GM23338 (cell line): ENCODE data around the gene ZNF787. TPM values are rescaled to one million over a fixed set of nuclear protein-coding genes. Genes with fewer than 3 reads are reported as not detected.
A peak's percentile ranks its signal among the peaks of the same experiment; 100 is the strongest.

ENCODE experiments used
- ATAC-seq: fragments of 200-7000 bp; cut with Tn5 transposase; 3 replicates; pipeline ENCODE4 v1.9.1; 2020
- DNase-seq: peaks from one replicate; pipeline ENCODE4 v3.0.0-alpha.2; 2015; ENCODE audit warnings: low spot score
- H2AFZ ChIP-seq: fragments of 200-600 bp; sonication (generic); 2 replicates; pipeline ENCODE4 v1.8.0; 2016; ENCODE audit warnings: antibody characterized with exemption, mild to moderate bottlenecking, moderate library complexity
- H3F3A ChIP-seq: fragments of 200-600 bp; sonication (generic); replicated peaks from 2 replicates; pipeline ENCODE4 v1.8.0; 2017; ENCODE audit warnings: antibody characterized with exemption, mixed run types, low read depth
- H3K27ac ChIP-seq: fragments of 200-600 bp; sonication (generic); 2 replicates; pipeline ENCODE4 v1.6.1; 2016; ENCODE audit warnings: low read depth
- H3K27me3 ChIP-seq: fragments of 200-600 bp; sonication (generic); 2 replicates; pipeline ENCODE4 v1.8.0; 2016; ENCODE audit warnings: mild to moderate bottlenecking, mixed run types, moderate library complexity; ENCODE audit not compliant: insufficient read depth
- H3K36me3 ChIP-seq: fragments of 200-600 bp; sonication (generic); 2 replicates; pipeline ENCODE4 v1.8.0; 2016; ENCODE audit warnings: mild to moderate bottlenecking; ENCODE audit not compliant: insufficient read depth
- H3K4me1 ChIP-seq: fragments of 200-600 bp; sonication (generic); 2 replicates; pipeline ENCODE4 v1.8.0; 2016; ENCODE audit warnings: mild to moderate bottlenecking, moderate library complexity; ENCODE audit not compliant: insufficient read depth
- H3K4me2 ChIP-seq: fragments of 200-600 bp; sonication (generic); 2 replicates; pipeline ENCODE4 v1.7.1; 2017; ENCODE audit warnings: mixed run types
- H3K4me3 ChIP-seq: fragments of 200-600 bp; sonication (generic); 2 replicates; pipeline ENCODE4 v1.6.1; 2016; ENCODE audit warnings: mixed run types
- H3K79me2 ChIP-seq: fragments of 200-600 bp; sonication (generic); replicated peaks from 2 replicates; pipeline ENCODE4 v1.8.0; 2017; ENCODE audit warnings: mild to moderate bottlenecking; ENCODE audit not compliant: insufficient read depth
- H3K9me2 ChIP-seq: fragments of 200-600 bp; sonication (generic); 2 replicates; pipeline ENCODE4 v1.8.0; 2017; ENCODE audit not compliant: insufficient read depth
- H4K20me1 ChIP-seq: fragments of 200-600 bp; sonication (generic); replicated peaks from 2 replicates; pipeline ENCODE4 v1.8.0; 2017; ENCODE audit warnings: mild to moderate bottlenecking; ENCODE audit not compliant: insufficient read depth
- H3K27ac Mint-ChIP-seq: 2 replicates; pipeline ENCODE4 v1.8.0; 2020; ENCODE audit warnings: inconsistent platforms, mild to moderate bottlenecking, moderate library complexity, mixed read lengths
- H3K27me3 Mint-ChIP-seq: 3 replicates; pipeline ENCODE4 v1.8.0; 2022; ENCODE audit warnings: low read depth, mild to moderate bottlenecking, moderate library complexity, mixed read lengths, inconsistent platforms; ENCODE audit not compliant: insufficient read depth, poor library complexity
- H3K36me3 Mint-ChIP-seq: 3 replicates; pipeline ENCODE4 v1.8.0; 2021; ENCODE audit warnings: low read depth, mild to moderate bottlenecking, inconsistent platforms, moderate library complexity, mixed read lengths
- H3K4me1 Mint-ChIP-seq: 3 replicates; pipeline ENCODE4 v1.8.0; 2020; ENCODE audit warnings: mild to moderate bottlenecking, inconsistent platforms, mixed read lengths
- H3K4me3 Mint-ChIP-seq: 3 replicates; pipeline ENCODE4 v1.8.0; 2021; ENCODE audit warnings: moderate library complexity, mild to moderate bottlenecking, inconsistent platforms, mixed read lengths
- H3K9me3 Mint-ChIP-seq: 3 replicates; pipeline ENCODE4 v1.8.0; 2020; ENCODE audit warnings: moderate library complexity, mild to moderate bottlenecking, inconsistent platforms, mixed read lengths
- CTCF ChIP-seq, 2 experiments: fragments of 200-600 bp in 1 of 2; sonication (generic) in 1 of 2; conservative IDR thresholded peaks; 2 replicates each; pipeline versions ENCODE4 v1.5.1 to v1.6.1; 2016 to 2017; ENCODE audit warnings: antibody characterized with exemption in 2 of 2, low read depth in 2 of 2, mild to moderate bottlenecking in 2 of 2, moderate library complexity in 1 of 2
- STAT1 ChIP-seq: IDR thresholded peaks from one replicate; pipeline ENCODE4 v1.6.1; 2016; ENCODE audit warnings: antibody characterized with exemption; ENCODE audit not compliant: unreplicated experiment
- ZNF331 ChIP-seq: fragments of 250-450 bp; sonication (Bioruptor Pico); IDR thresholded peaks from 2 replicates; pipeline ENCODE4 v1.5.0; 2020; ENCODE audit warnings: low read depth, mild to moderate bottlenecking, moderate library complexity
- ZNF462 ChIP-seq: fragments of 250-450 bp; sonication (Bioruptor Pico); IDR thresholded peaks from 2 replicates; pipeline ENCODE4 v1.5.0; 2020; ENCODE audit warnings: mild to moderate bottlenecking, moderate library complexity
- polyA plus RNA-seq: library from polyadenylated mRNA; unstranded; fragments of >200 nt; fragmentation: Nextera tagmentation; extraction: Ambion mirVana; gene quantifications from 2 replicates; pipeline ENCODE4 v1.2.1, GENCODE V29; 2016
- total RNA-seq: library from RNA; depleted of rRNA; stranded (reverse); fragments of >200 nt; shearing (Covaris generic); gene quantifications from 2 replicates; pipeline ENCODE4 v1.2.3, GENCODE V29; 2014

ZNF787 gene
- total and polyA plus RNA-seq, 2 experiments from 2014 or later = 12.5 to 44.6 TPM

GRCh38 chr19:56069642-56070041 is 51.5 kb downstream of the ZNF787 start (continued):
- TF ChIP-seq ZNF462 (CRISPR knock-in tag) = no peak
- TF ChIP-seq STAT1 = no peak

GRCh38 chr19:56066152-56067023 is 54.7 kb downstream of the ZNF787 start:
- no peak overlapping the region for H3K27ac ChIP-seq
- no peaks in the 10 kb centered on the region; the same call in 2 of the 3 replicates for H3K36me3 Mint-ChIP-seq
- peak overlapping the region; percentile 63 for H3K4me3 Mint-ChIP-seq
- peak; percentile 82 for DNase-seq
- H3K79me2 ChIP-seq = no peaks in the 10 kb centered on the region
- 0 out of 2 replicates have a peak, but pooled peaks cover 7% of the 10 kb centered on the region for H3K27me3 ChIP-seq
- H3K4me1 ChIP-seq = no peaks in the 10 kb centered on the region
- H2AFZ ChIP-seq = peak overlapping the region; percentile 97
- no peaks in the 10 kb centered on the region for H3F3A ChIP-seq
- H4K20me1 ChIP-seq = no peaks in the 10 kb centered on the region
- no peaks in the 10 kb centered on the region for H3K36me3 ChIP-seq
- H3K9me2 ChIP-seq = no peaks in the 10 kb centered on the region
- H3K4me3 ChIP-seq = peak overlapping the region; percentile 50; the same call in 1 of the 2 replicates
- TF ChIP-seq CTCF (conservative IDR thresholded peaks at IDR 0.05; ENCODE audit: low read depth in 2 of 2) = peak; percentile 77 to 84
- no peak for TF ChIP-seq ZNF331 (CRISPR knock-in tag)
- peaks cover 6% of the 10 kb centered on the region for H3K27me3 Mint-ChIP-seq
- H3K4me2 ChIP-seq = peak overlapping the region; percentile 80
- no peak overlapping the region for H3K27ac Mint-ChIP-seq
- peaks cover 38% of the 10 kb centered on the region for H3K9me3 Mint-ChIP-seq
- ATAC-seq = peak; percentile 95
- H3K4me1 Mint-ChIP-seq = no peaks in the 10 kb centered on the region; the same call in 2 of the 3 replicates
